HL-60 (cell line): Measurements from ENCODE around the gene OPRD1.
A peak's percentile ranks its signal among the peaks of the same experiment; 100 is the strongest.

ENCODE experiments used
- DNase-seq, 2 experiments: peaks; one replicate each; pipeline ENCODE4 v3.0.0-alpha.2; 2010 to 2020; ENCODE audit warnings: low read depth in 1 of 2, low spot score in 1 of 2
- H3K27ac ChIP-seq: fragments of 250-450 bp; sonication (Bioruptor Pico); replicated peaks from 2 replicates; pipeline ENCODE4 v1.5.1; 2020; ENCODE audit warnings: mild to moderate bottlenecking, moderate library complexity
- H3K27me3 ChIP-seq: fragments of 250-450 bp; sonication (Bioruptor Pico); 2 replicates; pipeline ENCODE4 v1.5.1; 2021; ENCODE audit warnings: mild to moderate bottlenecking, moderate library complexity; ENCODE audit not compliant: insufficient read depth, poor library complexity, severe bottlenecking
- H3K4me3 ChIP-seq: replicated peaks from 2 replicates; pipeline ENCODE4 v1.5.1; 2011; ENCODE audit warnings: mild to moderate bottlenecking, control low read depth, low read length; ENCODE audit not compliant: insufficient read depth
- GABPA ChIP-seq: IDR thresholded peaks from 2 replicates; pipeline ENCODE4 v1.6.1; 2012; ENCODE audit warnings: low read depth
- POLR2AphosphoS5 ChIP-seq: IDR thresholded peaks from 2 replicates; pipeline ENCODE4 v1.6.1; 2012; ENCODE audit warnings: low read depth
- REST ChIP-seq: IDR thresholded peaks from 2 replicates; pipeline ENCODE4 v1.6.1; 2012; ENCODE audit warnings: low read depth; ENCODE audit not compliant: insufficient replicate concordance
- SPI1 ChIP-seq: IDR thresholded peaks from 2 replicates; pipeline ENCODE4 v1.6.1; 2012; ENCODE audit warnings: low read depth, mild to moderate bottlenecking, borderline replicate concordance
- TF ChIP-seq, protein P1 (sequence below): IDR thresholded peaks from one replicate; pipeline ENCODE4 v1.5.1; 2011; ENCODE audit warnings: low read length, control low read depth, inconsistent platforms; ENCODE audit not compliant: insufficient read depth

OPRD1 gene

GRCh38 chr1:28778021-28778420 lies 33.9 kb upstream of the OPRD1 start:
- H3K27ac ChIP-seq, result no peak overlapping the region
- TF ChIP-seq REST, result no peak
- no peak for TF ChIP-seq POLR2AphosphoS5
- no peak for TF ChIP-seq SPI1
- TF ChIP-seq, protein P1, sequence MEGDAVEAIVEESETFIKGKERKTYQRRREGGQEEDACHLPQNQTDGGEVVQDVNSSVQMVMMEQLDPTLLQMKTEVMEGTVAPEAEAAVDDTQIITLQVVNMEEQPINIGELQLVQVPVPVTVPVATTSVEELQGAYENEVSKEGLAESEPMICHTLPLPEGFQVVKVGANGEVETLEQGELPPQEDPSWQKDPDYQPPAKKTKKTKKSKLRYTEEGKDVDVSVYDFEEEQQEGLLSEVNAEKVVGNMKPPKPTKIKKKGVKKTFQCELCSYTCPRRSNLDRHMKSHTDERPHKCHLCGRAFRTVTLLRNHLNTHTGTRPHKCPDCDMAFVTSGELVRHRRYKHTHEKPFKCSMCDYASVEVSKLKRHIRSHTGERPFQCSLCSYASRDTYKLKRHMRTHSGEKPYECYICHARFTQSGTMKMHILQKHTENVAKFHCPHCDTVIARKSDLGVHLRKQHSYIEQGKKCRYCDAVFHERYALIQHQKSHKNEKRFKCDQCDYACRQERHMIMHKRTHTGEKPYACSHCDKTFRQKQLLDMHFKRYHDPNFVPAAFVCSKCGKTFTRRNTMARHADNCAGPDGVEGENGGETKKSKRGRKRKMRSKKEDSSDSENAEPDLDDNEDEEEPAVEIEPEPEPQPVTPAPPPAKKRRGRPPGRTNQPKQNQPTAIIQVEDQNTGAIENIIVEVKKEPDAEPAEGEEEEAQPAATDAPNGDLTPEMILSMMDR, result no peak
- TF ChIP-seq GABPA, result no peak
- no peak for DNase-seq
- no peak overlapping the region for H3K4me3 ChIP-seq
- H3K27me3 ChIP-seq, result no peaks in the 10 kb centered on the region

DNA sequence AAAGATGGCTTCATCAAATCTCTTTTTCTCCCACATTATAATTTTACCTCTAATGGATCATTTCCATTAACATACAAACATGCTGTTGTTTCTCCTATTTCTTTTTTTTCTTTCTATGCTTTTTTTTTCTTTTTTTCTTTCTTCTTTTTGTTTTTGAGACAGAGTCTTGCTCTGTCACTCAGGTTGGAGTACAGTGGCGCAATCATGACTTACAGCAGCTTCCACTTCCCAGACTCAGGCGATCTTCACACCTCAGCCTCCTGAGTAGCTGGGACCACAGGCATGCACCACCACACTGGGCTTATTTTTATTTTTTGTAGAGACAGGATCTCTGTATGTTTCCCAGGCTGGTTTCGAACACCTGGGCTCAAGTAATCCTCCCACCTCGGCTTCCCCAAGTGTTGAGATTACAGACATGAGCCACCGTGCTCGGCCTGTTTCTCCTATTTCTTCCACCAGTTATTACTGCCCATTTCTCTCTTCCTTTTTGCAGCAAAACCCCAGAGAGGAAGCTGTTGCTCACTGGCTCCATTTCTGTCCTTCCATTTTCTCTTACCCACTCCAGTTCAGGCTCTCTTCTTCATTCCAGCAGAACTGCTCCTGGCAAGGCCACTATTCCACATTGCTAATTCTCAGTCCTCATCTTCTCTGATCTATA lies 32.1 kb upstream of the OPRD1 start:
- no peak overlapping the region for H3K4me3 ChIP-seq
- no peaks in the 10 kb centered on the region for H3K27me3 ChIP-seq
- H3K27ac ChIP-seq, result peak overlapping the region; percentile 8; the same call in 1 of the 2 replicates
- no peak for TF ChIP-seq POLR2AphosphoS5
- TF ChIP-seq SPI1, result peak; percentile 53; the same call in 1 of the 2 replicates
- peak; percentile 36 to 47 for DNase-seq

DNA sequence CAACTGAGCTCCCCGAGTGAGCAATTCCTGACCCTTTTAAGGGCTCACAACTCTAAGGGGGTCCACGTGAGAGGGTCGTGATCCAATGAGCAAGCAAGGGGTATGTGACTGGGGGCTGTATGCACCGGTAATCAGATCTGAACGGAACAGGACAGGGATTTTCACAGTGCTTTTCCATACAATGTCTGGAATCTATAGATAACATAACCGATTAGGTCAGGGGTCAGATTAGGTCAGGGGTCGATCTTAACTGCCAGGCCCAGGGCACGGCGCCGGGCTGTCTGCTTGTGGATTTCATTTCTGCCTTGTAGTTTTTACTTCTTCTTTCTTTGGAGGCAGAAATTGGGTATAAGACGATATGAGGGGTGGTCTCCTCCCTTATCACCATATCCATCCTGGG lies 30.7 kb upstream of the OPRD1 start:
- H3K27ac ChIP-seq, result no peak overlapping the region
- no peak for DNase-seq
- no peak for TF ChIP-seq POLR2AphosphoS5
- TF ChIP-seq REST, result no peak
- no peak for TF ChIP-seq GABPA
- TF ChIP-seq, protein P1, result no peak
- TF ChIP-seq SPI1, result no peak
- H3K27me3 ChIP-seq, result no peaks in the 10 kb centered on the region
- no peak overlapping the region for H3K4me3 ChIP-seq

DNA sequence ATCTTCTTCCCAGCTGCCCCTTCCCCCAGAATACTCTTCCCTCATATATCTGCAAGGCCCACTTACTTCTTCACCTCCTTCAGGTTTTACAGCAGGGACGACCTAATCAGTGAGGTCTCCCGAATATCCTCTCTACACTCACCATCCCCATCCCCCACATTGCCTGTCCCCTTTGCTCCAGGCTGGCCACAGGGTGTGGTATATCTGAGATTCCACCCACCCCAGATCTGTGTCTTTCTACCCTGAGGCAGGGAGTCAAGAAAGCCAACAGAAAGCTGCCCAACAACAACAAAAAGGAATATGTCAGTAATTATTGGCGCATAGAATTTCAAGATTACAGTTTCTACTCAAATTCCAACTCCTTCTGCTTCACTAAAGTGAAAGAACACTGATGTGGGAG lies 30.0 kb upstream of the OPRD1 start:
- no peak overlapping the region for H3K4me3 ChIP-seq
- no peak for DNase-seq
- H3K27ac ChIP-seq, result no peak overlapping the region
- H3K27me3 ChIP-seq, result no peaks in the 10 kb centered on the region
- no peak for TF ChIP-seq SPI1
- TF ChIP-seq POLR2AphosphoS5, result no peak
- TF ChIP-seq REST, result no peak
